Neural crest cell (in vitro differentiated cells): ENCODE measurements around the gene FRS3. TPM values are rescaled to one million over a fixed set of nuclear protein-coding genes. Genes with fewer than 3 reads are reported as not detected.

Experiments
- DNase-seq: peaks from one replicate; pipeline ENCODE4 v3.0.0; 2021; ENCODE audit warnings: low read depth, mixed read lengths, low spot score
- H3K27ac Mint-ChIP-seq: one replicate; pipeline ENCODE4 v1.8.0; 2021; ENCODE audit warnings: mild to moderate bottlenecking, mixed read lengths; ENCODE audit not compliant: unreplicated experiment
- H3K27me3 Mint-ChIP-seq: 2 replicates; pipeline ENCODE4 v1.8.0; 2021; ENCODE audit warnings: low read depth, mild to moderate bottlenecking, mixed read lengths
- H3K36me3 Mint-ChIP-seq: 2 replicates; pipeline ENCODE4 v1.8.0; 2021; ENCODE audit warnings: low read depth, mild to moderate bottlenecking, mixed read lengths
- H3K4me1 Mint-ChIP-seq: 2 replicates; pipeline ENCODE4 v1.8.0; 2021; ENCODE audit warnings: mixed read lengths
- H3K4me3 Mint-ChIP-seq: one replicate; pipeline ENCODE4 v1.8.0; 2021; ENCODE audit warnings: mild to moderate bottlenecking, mixed read lengths
- H3K9me3 Mint-ChIP-seq: 2 replicates; pipeline ENCODE4 v1.8.0; 2021; ENCODE audit warnings: mixed read lengths
- total RNA-seq: library from RNA; stranded (reverse); gene quantifications from 2 replicates; pipeline ENCODE4 v1.2.1, GENCODE V29; 2021
- TF ChIP-seq, protein P1 (sequence below): fragments of 200-600 bp; sonication (generic); conservative IDR thresholded peaks from 2 replicates; pipeline ENCODE4 v1.5.0; 2021; ENCODE audit warnings: antibody characterized with exemption, mild to moderate bottlenecking

FRS3 gene
- total RNA-seq, 1 donor from 2014 or later: 7.1 TPM

DNA sequence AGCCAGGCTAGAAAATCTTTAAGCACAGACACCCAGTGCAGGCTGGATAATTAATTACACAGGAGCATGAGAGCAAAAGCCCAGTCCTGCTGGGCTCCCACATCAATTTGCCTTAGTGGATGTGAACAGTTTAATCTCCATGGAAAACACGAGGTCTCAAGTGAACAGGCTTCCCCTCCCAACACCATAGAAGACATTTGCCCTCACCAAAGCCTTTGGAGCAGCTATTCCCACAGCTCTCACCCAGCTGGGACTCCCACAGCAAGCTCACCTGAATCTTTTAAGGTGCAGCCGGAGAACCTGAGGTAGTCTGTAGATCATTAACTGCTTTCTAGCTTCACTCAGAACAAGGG is 19.8 kb upstream of the FRS3 start:
- Mint-ChIP-seq H3K27me3 (no peaks in the 10 kb centered on the region), H3K9me3 (no peaks in the 10 kb centered on the region), H3K4me3 (no peak overlapping the region), H3K27ac (no peak overlapping the region), H3K36me3 (no peaks in the 10 kb centered on the region), H3K4me1 (no peaks in the 10 kb centered on the region)
- no peak for DNase-seq
- TF ChIP-seq, protein P1, sequence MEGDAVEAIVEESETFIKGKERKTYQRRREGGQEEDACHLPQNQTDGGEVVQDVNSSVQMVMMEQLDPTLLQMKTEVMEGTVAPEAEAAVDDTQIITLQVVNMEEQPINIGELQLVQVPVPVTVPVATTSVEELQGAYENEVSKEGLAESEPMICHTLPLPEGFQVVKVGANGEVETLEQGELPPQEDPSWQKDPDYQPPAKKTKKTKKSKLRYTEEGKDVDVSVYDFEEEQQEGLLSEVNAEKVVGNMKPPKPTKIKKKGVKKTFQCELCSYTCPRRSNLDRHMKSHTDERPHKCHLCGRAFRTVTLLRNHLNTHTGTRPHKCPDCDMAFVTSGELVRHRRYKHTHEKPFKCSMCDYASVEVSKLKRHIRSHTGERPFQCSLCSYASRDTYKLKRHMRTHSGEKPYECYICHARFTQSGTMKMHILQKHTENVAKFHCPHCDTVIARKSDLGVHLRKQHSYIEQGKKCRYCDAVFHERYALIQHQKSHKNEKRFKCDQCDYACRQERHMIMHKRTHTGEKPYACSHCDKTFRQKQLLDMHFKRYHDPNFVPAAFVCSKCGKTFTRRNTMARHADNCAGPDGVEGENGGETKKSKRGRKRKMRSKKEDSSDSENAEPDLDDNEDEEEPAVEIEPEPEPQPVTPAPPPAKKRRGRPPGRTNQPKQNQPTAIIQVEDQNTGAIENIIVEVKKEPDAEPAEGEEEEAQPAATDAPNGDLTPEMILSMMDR: no peak

GRCh38 chr6:41798901-41799558 is 19.3 kb upstream of the FRS3 start:
- Mint-ChIP-seq H3K36me3 (no peaks in the 10 kb centered on the region), H3K9me3 (no peaks in the 10 kb centered on the region), H3K4me3 (no peak overlapping the region), H3K27me3 (no peaks in the 10 kb centered on the region), H3K4me1 (no peaks in the 10 kb centered on the region), H3K27ac (no peak overlapping the region)
- TF ChIP-seq, protein P1: no peak
- no peak for DNase-seq

GRCh38 chr6:41796474-41796873 is 16.8 kb upstream of the FRS3 start:
- no peaks in the 10 kb centered on the region for H3K36me3 Mint-ChIP-seq
- H3K27ac Mint-ChIP-seq: no peak overlapping the region
- H3K9me3 Mint-ChIP-seq: no peaks in the 10 kb centered on the region
- H3K4me3 Mint-ChIP-seq: no peak overlapping the region
- no peaks in the 10 kb centered on the region for H3K27me3 Mint-ChIP-seq
- no peaks in the 10 kb centered on the region for H3K4me1 Mint-ChIP-seq
- TF ChIP-seq, protein P1: no peak
- no peak for DNase-seq

DNA sequence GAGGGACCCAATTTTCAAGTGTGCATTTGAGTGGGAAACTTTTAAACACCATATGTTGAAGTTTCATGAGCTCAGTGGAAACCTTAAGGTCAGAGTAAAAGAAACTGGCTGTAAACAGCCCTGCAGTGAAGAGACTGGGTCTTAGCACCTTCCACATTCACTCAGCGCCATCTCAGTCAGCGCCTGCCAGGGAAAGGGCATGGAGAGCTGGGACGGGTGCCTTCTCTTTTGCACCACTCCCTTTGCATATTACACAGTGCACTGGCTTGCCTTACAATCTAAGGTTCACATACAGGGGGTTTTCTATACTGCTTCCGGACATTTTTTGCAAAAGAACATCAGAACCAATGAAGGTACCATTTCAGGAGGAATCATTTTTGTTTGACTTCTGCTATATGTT is 12.3 kb upstream of the FRS3 start:
- no peak overlapping the region for H3K27ac Mint-ChIP-seq
- DNase-seq: no peak
- peaks cover 8% of the 10 kb centered on the region for H3K36me3 Mint-ChIP-seq
- H3K4me3 Mint-ChIP-seq: peak overlapping the region; percentile 25
- H3K4me1 Mint-ChIP-seq: peaks cover 12% of the 10 kb centered on the region
- H3K9me3 Mint-ChIP-seq: no peaks in the 10 kb centered on the region
- TF ChIP-seq, protein P1: no peak
- H3K27me3 Mint-ChIP-seq: peaks cover 5% of the 10 kb centered on the region

DNA sequence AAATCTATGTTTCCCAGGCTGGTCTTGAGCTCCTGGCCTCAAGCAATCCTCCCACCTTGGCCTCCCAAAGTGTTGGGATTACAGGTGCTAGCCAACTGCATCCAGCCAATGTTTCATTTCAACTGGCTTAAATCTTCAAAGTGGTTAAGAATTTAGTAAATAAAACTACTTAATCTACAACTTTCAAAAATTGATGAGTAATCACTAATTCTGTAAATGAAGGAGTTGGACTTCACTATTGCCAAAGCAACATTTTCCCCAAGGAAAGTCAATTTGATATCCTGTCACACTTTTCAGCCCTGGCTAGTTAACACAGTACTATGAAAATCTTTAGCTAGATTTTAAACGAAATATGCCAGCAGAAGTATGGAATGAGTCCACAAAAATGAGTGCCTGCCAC is 11.6 kb upstream of the FRS3 start:
- Mint-ChIP-seq H3K4me1 (peaks cover 14% of the 10 kb centered on the region), H3K27ac (no peak overlapping the region), H3K36me3 (peaks cover 8% of the 10 kb centered on the region), H3K27me3 (peaks cover 7% of the 10 kb centered on the region), H3K4me3 (peak overlapping the region; percentile 25), H3K9me3 (no peaks in the 10 kb centered on the region)
- DNase-seq: no peak
- TF ChIP-seq, protein P1: no peak
